Stimulated activated CD8-positive, alpha-beta memory T cell treated with anti-CD3 and anti-CD28 coated beads, Interleukin-4, amount 100 ng/mL, for 48 hours (primary cell): ENCODE measurements around the gene TMEM200C.
A peak's percentile ranks its signal among the peaks of the same experiment; 100 is the strongest.
"Not testable (repeated sequence)": the region's sequence is repeated elsewhere in the genome, so short reads cannot be mapped to it uniquely, and the experiment has no call there.

ENCODE experiments used
- DNase-seq: peaks from one replicate; pipeline ENCODE4 v3.0.0-alpha.2; 2020

Gene TMEM200C

DNA sequence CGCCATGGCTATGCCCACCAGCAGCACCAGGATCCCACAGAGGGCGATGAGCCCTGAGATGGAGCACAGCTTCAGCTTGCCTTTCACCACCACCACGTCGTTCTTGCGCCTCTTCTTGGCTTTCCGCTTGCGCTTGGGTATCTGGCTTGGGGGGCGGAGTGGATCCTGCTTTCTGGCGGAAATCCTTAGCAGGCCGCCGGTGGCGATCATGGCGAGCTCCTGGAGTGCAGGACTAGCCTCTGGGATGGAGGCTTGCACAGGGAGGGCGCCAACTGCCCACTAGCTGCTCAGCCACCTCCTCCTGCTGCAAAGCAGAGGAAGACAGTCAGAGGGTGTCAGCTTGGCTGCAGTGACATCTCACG lies 3.5 kb downstream of the TMEM200C start:
- DNase-seq = no peak

DNA sequence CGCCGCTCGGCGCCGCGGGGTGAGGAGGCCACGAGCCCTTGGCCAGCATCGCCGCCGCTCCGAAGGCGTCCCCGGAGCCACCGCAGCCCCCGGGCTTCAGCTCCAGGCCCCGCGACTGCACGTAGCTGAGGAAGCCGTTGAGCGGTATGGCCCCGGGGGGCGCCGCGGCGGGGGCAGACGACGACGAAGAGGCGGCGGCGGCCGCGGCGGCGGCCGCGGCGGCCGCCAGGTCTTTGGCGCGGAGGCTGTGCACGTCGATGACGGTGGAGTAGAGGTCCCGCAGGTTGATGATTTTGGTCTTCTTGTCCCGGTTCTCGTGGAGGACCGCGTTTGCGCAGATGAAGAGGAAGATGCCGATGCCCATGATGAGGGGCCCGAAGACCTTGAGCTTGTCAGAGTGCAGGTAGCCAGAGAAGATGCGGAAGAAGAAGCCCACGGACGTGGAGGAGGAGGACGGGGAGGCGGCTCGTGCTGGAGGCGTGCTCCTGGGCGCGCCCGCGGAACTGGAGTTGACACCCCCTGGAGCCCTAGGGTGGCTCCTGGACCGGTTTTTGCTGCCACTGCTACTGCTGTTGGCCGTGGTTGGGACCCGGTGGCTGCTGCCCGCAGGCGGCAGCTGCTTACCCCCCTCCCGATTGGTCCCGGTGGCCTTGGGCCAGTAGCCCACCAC lies 4.0 kb downstream of the TMEM200C start:
- DNase-seq = no peak

DNA sequence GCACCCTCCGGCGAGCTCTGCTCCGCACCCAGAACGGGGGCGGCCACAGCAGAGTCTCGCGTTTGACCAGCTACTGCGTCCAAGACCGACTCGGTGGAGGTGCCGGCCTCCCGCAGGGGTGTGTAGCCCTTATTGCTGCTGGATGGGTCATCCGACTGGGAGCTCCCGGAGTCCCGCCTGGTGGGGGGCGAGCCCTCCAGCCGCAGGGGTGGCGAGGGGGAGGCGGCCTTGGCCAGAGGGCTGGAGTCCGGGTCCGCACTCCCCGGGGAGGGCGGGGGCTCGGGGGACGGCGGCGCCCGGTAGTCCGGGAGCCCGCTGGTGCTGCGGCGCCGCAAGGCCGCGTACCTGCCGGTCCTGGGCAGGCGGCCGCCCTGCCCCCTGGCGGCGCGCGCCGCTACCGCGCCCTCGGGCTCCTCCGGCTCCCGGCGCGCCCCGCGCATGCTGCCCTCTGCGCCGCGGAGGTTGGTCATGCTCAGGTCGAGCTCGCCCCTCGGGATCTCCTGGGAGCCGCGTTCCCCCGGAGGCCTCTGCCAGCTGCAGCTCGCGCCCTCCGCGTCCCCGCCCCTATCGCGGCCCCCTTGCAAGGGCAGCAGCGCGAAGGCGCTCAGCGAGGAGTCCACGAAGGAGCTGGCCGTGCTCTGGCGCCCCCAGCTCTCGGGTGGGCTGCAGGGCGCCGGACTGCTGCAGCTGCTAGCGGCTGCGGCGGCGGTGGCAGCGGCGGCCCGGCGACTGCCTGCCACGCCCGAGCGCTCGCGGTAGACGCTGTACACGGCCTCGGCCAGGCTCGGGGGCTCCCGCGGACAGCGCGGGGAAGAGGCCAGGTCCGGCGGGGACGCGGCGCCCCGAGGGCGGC lies 4.8 kb downstream of the TMEM200C start:
- peak; percentile 58 for DNase-seq

DNA sequence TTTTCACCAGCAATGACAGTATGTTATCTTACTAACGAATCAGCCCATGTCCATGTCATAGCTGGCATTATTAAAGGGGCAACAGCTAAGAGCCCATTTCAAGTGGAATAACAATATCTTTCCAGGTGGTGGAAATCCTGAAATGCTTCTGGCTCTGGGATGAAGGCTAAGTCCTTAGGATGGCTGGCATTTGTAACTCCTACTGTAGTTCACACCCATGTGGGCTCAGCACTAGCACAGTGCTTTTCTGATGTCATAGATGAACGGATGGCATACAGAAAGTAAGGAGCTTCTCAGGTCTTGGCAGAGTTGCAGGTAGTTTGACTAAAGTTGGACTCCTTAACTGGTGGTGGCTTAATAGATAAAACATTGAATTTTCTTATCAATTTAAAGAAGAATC lies 10.0 kb downstream of the TMEM200C start:
- no peak for DNase-seq

DNA sequence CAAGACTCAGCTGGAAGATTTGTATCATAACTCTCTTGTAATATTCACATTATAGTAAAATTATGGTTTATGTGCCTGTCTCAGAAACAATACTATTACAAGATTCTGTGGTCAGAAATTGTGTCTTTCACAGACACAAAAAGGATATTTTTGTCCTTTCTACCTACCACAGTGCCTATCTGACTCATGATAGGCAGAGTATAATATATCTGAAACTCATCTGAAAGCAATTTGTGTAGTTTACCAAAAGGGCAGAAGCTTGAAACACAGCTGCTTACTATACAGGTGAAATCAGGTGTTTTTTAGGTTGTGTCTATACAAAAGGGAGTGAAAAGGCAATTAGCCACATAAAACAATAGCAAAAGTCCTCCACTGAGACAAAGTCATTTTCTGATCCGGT lies 10.9 kb downstream of the TMEM200C start:
- DNase-seq = no peak

DNA sequence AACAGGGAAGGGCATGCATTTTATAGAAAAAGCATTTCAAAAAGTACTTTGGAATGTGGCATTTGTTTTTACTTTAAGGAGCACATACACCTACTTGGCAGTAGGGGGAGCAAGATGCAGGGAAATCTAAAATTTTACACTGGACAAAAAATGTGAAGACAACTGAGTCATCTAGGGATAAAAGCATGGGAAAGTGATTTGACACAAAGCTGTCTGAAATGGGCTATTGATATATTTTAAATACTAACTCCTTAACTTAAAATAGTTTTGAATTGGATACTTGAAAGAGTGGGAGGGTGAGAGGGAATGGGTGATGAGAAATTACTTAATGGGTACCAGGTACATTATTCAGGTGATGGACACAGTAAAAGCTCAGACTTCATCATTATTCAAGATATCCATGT lies 15.8 kb downstream of the TMEM200C start:
- DNase-seq = no peak

DNA sequence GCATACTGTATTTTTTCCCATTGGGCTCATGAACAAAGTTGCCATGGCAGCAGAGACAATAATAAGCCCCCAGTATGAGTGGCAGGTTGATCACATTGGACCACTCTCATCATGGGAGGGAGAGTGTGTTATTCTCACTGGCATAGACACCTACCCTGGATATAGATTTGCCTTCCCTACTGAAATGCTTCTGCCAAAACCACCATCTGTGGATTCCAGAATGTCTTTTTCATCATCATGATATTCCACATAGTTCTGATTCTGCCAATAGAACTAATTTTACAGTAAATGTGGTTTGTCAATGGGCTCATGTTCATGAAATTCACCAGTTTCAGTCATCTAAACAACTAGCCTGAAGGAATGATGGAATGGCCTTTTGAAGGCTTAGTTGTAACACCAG lies 18.4 kb downstream of the TMEM200C start:
- no peak for DNase-seq

DNA sequence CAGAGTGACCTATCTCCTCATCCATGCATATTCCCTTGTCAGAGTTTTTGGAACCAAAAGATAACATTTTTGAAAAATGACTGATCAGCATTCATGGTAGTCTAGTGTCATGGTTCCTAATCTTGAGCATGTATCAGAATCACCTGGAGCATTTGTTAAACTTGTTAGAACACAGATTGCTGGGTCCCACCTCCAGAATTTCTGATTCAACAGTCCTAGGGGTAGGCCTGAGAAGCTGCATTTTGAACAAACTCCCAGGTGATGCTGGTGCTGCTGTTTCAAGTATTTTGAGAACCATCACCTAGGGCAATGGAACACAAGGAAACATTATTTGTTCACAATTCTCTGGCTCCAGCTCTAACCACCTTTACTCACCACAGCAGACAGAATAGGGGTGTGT lies 21.0 kb downstream of the TMEM200C start:
- no peak for DNase-seq

DNA sequence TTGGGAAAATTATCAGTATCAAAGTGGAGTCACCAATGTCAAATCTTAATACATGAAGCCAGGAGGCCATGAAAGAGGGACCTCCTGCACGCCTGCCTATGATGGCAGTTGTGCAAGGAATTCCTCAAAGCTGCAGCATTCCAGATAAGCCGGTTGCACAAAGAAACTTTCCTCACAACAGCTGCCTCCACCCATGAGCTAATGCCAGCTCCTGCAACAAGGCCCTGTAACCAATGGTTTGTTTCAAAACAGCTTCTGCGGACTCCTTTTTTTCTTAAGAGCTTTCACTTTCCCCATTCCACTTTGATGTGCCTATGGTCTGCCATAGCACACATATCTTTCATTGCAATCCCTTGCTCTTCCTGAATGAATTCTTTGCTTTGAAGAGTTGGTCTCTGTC lies 22.4 kb downstream of the TMEM200C start:
- no peak for DNase-seq

DNA sequence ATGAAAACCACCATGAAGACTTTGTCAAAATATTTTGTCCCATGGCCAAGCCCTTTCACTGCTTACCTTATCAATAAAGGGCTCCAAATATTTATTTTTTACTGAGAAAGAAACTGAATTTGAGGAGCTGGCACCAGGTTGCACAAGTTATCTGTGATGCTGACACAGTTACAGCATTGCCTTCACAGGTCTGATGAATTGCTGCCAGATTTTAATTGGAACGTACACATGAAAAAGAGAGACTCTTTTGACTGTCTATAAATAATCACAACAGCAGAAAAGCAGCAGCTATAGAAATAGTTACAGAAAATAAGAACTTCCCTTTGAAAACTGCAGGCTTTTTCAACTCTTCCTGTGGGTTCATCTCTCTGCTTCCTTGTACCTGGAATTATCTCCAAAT lies 23.9 kb downstream of the TMEM200C start:
- DNase-seq = no peak

DNA sequence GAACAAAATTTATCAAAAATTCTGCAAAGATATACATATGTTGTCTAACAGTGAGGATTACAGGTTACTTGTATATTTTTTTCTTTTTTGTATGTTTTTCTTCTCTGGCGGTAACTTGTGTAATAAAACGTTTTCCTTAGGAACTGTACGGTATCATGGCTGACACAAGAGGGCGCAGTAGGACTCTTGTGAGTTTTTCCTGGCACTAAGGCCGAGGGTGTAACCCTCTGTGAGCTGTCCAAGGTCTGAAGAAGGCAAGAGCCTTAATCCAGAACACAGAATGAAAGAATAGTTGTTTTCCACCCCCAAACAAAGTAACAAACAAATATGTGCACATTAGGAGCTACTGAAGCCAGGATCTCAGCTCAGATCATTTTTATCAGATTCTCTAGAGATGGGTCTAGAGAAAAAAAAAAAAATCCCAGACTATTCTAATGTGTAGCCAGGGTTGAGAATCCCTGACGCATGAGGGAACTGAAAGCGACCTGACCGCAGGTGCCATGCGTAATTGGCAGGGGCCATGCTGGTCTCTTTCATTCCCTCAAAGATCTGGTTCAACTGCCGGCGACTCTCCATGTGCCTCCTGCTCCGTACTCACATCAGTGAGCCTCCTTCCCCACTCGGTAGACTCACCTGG lies 27.0 kb downstream of the TMEM200C start:
- DNase-seq = peak; percentile 49

DNA sequence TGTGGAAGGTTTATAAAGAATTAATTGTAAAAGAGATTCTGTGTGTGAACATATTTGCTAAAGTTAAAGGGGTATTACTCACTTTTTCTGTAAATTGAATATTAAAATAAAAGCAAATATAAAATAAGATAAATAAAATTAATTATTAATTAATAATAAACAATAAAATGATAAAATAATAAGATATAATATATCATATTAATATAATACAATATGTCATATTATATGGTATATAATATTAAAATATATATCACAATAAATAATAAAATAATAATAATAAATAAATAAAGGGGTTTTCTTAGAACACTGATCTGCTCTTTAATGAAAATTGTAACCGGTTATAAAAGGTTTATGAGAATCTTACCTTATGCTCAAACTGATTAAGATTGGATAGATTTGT lies 29.8 kb downstream of the TMEM200C start:
- DNase-seq = no peak

DNA sequence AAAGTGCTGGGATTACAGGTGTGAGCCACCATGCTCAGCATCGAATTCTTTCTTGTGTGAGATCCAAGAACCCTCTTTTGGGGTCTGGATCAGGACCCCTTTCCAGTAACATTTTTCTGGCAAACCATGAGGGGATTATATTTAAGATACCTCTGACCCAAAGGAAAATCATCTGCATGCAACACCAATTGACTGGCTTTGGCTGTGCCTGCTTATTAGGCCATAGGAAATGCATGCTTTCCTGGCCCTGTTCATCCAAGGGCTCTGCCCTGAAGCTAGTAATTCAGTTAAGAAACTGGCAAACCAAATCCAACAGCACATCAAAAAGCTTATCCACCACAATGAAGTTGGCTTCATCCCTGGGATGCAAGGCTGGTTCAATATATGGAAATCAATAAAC lies 33.2 kb downstream of the TMEM200C start:
- not testable (repeated sequence) for DNase-seq

DNA sequence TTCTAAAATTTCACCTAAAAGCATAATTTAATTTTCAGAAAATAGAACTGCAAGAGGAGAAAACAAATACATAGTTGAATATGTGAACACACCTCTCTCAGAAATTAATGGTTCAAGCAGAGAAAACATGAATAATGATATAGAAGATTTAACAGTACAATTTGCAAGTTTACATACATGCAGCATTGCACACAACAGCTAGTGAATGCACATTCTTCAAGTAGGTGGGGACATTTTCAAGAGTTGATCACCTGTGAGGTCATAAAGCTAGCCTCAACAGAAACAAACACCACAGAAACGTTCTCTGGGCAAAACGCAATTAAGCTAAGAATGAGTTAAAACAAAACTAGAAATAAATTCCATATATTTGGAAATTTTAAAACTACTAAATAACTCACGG lies 38.1 kb downstream of the TMEM200C start:
- DNase-seq = no peak

DNA sequence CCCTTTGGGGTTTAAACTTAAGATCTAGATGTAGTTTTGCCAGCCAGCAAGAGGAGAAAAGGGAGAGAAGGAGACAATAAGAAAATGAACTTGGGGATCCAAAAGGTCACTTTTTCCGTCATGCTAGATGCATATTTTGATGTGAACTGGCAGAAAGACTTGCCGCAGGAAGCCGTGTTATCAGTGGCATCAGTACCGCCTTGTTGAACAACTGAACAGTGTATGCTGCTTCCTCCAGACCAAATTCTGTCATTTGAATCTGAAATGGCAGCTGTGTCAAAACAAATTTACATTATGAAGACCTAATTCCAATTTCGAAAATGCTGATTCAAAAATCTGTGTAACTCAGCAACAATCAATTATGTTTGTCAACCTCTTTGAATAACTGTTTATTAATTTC lies 42.1 kb downstream of the TMEM200C start:
- no peak for DNase-seq

DNA sequence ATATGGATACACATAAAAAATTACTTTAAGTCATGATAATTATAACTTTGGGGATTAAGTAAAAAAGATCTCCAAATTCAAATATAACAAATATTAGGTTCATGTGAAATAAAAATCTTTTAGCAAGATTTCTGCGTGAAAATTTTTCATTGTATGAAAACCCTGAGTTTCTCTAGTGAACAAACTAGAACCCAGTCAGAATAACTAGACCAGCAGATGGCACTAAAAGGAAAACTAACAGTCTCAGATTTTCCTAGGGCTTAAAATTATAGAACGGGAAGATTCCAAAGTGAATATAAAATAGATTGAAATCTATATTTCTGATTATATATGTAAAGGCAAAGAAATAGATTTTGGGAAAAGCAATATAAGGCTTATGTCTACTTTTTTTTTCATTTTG lies 43.3 kb downstream of the TMEM200C start:
- no peak for DNase-seq

DNA sequence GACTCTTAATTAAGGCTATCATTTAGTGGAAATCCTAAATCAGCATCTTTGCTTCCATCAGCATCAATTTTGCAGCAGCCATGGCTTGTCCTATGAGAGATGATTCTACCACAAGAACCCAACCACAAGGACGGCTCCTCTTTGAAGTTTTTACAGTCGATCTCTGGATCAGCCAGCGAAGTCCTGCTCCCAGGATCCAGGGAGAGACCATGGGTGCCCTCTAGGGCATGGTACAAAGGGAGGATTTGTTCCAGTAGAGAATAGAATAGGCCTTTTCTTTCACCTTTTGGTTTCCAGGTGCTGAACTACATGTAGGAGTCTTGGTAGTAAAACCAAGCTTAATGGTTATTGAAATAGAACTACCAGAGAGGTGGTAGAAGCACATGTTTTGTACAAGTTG lies 52.7 kb downstream of the TMEM200C start:
- DNase-seq = no peak

DNA sequence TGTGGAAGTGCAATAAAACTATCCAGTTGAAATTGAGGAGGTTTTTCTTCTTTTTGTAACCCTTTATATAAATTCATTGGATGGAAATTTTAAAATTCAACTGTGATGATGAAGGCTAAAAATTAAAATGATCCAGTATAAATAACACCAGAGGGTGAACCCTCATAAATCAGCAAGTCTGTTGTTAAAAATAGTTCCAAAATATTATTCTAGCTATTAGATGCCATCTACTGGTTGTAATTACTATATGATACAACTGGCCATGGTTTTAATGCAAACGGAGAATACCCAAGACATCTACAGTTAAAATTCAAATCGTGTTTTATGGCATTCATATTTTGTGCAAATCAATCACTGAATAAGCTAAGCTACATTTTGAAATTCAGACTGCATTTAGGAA lies 53.8 kb downstream of the TMEM200C start:
- DNase-seq = no peak

DNA sequence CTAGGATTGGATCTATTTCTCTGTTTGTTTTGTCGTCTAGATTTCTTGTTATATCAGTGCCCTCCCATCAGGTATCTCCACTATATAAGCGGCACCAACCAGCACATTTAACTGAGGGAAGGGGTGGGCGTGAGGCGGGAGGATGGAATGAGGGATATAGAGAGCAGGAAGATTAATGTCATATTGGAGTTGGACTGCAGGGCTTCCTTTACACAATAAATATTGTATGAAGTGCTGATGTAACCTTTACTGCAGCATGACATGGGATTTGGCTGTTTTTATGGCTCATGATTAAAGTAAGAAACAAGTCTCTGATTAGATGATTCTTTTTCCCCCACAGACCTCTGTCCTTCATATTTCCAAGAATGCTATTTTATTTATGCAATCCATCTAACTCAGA lies 54.8 kb downstream of the TMEM200C start:
- DNase-seq = no peak

DNA sequence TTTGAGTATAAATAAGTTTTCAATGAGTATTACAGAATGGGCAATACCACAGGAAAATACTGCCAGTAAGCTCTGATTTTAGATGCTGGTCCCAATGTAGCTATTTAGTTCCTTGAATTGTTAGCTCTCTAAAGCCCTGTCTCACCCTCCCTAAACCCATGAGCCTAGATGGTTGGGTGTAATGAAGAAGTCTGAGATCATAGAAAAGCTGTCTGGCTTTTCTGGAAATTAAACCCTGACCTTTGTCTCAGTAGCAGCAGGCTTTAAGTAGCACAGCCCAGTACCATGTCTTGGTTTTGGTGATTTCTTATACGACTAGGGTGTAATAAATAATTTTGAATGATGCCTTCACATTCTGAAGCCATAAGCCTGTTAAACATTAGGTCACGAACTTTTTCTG lies 55.3 kb downstream of the TMEM200C start:
- DNase-seq = no peak

DNA sequence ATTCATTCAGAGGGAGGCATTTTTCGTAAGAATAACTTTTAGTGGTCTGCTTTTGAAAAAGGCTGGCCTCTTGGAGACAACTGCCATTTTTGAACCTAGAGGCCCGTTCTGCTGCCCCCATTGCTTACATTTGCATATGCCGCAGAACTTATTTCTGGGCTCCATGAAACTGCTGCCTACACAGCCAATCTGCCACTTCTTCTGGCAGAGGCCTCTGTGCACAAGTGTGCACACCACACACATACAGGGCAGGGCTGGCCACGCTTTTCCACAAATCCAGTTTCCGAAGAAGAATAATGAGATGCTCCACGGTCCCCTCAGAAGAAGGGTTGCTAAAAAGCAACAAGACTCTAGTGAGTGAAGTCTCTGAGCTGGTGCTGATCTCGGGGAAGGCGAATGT lies 56.2 kb downstream of the TMEM200C start:
- DNase-seq = no peak
